ENCODE data around the gene TPCN2. TPM values are rescaled to one million over a fixed set of nuclear protein-coding genes. Genes with fewer than 3 reads are reported as not detected.

TPCN2 gene
- total and polyA plus RNA-seq, 2 of the 8 experiments (the other 6 are each of a cell fraction or from before 2014, with no cell fraction given), result 9.7 to 18.6 TPM

DNA sequence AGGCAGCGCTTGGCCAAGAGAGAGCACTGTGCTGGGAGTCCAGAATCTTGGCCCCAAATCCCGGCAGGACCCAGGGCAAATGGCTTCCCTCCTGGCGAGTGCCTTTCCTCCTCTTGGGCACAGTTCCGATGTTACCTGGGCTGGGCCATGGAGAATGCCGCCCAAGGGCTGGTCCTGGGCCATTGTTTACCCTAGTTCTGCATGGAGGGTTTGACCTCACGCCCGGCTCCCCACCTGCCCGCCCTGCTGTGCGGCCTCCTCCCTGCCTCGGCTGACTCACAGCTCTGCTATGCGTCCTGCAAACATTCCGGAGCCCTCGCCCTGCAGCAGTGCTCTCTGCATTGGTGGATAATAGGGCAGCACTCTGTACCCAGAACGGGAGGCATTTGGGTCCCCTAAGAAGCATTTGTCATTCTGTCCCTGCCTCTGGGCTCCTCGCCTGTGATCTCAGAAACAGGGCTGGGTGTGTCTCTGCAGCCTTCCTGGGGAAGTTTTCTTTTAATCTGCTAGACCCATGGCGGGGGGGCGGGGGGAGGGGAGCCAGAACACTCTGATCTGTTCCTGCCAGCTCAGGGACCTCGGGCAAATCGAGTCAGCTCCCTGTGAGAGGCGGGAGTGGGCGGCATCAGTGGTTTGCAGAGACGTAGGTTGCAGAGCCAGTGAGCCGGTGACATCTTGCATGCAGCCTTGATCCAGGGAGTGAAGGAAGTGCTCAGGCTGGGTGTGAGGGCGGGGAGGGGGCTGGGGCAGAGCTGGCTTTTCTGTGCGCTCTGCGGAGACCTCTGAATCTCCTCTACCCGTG, 74.1 kb downstream of the TPCN2 start (continued):
- TF ChIP-seq, protein P1, sequence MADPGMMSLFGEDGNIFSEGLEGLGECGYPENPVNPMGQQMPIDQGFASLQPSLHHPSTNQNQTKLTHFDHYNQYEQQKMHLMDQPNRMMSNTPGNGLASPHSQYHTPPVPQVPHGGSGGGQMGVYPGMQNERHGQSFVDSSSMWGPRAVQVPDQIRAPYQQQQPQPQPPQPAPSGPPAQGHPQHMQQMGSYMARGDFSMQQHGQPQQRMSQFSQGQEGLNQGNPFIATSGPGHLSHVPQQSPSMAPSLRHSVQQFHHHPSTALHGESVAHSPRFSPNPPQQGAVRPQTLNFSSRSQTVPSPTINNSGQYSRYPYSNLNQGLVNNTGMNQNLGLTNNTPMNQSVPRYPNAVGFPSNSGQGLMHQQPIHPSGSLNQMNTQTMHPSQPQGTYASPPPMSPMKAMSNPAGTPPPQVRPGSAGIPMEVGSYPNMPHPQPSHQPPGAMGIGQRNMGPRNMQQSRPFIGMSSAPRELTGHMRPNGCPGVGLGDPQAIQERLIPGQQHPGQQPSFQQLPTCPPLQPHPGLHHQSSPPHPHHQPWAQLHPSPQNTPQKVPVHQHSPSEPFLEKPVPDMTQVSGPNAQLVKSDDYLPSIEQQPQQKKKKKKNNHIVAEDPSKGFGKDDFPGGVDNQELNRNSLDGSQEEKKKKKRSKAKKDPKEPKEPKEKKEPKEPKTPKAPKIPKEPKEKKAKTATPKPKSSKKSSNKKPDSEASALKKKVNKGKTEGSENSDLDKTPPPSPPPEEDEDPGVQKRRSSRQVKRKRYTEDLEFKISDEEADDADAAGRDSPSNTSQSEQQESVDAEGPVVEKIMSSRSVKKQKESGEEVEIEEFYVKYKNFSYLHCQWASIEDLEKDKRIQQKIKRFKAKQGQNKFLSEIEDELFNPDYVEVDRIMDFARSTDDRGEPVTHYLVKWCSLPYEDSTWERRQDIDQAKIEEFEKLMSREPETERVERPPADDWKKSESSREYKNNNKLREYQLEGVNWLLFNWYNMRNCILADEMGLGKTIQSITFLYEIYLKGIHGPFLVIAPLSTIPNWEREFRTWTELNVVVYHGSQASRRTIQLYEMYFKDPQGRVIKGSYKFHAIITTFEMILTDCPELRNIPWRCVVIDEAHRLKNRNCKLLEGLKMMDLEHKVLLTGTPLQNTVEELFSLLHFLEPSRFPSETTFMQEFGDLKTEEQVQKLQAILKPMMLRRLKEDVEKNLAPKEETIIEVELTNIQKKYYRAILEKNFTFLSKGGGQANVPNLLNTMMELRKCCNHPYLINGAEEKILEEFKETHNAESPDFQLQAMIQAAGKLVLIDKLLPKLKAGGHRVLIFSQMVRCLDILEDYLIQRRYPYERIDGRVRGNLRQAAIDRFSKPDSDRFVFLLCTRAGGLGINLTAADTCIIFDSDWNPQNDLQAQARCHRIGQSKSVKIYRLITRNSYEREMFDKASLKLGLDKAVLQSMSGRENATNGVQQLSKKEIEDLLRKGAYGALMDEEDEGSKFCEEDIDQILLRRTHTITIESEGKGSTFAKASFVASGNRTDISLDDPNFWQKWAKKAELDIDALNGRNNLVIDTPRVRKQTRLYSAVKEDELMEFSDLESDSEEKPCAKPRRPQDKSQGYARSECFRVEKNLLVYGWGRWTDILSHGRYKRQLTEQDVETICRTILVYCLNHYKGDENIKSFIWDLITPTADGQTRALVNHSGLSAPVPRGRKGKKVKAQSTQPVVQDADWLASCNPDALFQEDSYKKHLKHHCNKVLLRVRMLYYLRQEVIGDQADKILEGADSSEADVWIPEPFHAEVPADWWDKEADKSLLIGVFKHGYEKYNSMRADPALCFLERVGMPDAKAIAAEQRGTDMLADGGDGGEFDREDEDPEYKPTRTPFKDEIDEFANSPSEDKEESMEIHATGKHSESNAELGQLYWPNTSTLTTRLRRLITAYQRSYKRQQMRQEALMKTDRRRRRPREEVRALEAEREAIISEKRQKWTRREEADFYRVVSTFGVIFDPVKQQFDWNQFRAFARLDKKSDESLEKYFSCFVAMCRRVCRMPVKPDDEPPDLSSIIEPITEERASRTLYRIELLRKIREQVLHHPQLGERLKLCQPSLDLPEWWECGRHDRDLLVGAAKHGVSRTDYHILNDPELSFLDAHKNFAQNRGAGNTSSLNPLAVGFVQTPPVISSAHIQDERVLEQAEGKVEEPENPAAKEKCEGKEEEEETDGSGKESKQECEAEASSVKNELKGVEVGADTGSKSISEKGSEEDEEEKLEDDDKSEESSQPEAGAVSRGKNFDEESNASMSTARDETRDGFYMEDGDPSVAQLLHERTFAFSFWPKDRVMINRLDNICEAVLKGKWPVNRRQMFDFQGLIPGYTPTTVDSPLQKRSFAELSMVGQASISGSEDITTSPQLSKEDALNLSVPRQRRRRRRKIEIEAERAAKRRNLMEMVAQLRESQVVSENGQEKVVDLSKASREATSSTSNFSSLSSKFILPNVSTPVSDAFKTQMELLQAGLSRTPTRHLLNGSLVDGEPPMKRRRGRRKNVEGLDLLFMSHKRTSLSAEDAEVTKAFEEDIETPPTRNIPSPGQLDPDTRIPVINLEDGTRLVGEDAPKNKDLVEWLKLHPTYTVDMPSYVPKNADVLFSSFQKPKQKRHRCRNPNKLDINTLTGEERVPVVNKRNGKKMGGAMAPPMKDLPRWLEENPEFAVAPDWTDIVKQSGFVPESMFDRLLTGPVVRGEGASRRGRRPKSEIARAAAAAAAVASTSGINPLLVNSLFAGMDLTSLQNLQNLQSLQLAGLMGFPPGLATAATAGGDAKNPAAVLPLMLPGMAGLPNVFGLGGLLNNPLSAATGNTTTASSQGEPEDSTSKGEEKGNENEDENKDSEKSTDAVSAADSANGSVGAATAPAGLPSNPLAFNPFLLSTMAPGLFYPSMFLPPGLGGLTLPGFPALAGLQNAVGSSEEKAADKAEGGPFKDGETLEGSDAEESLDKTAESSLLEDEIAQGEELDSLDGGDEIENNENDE (IDR thresholded peaks at IDR 0.05; ENCODE audit: insufficient replicate concordance, low read length), result no peak
- TF ChIP-seq NANOG (IDR thresholded peaks at IDR 0.05; ENCODE audit: insufficient read depth, low read depth, low read length, poor library complexity, severe bottlenecking) (no peak), POLR2A (IDR thresholded peaks at IDR 0.05; ENCODE audit: control extremely low read depth in 1 of 2, low read depth in 2 of 2, low read length in 2 of 2) (peak in 1 of 2 experiments; percentile 29; a peak in 1 of 3 replicates), ATF3 (IDR thresholded peaks at IDR 0.05; ENCODE audit: insufficient read depth, low read depth, low read length) (peak; percentile 80), SIN3A (conservative IDR thresholded peaks at IDR 0.05 in 1 of 2, IDR thresholded peaks at IDR 0.05 in 1 of 2; ENCODE audit: low read depth in 1 of 2, low read length in 2 of 2) (0 out of 4 replicates have a peak, but pooled peaks of 1 of the 2 experiments have one; percentile 19), EP300 (IDR thresholded peaks at IDR 0.05; ENCODE audit: borderline replicate concordance in 1 of 2, low read depth in 2 of 2, low read length in 2 of 2) (peak in 1 of 2 experiments; percentile 86; a peak in 1 of 3 replicates), SRF (IDR thresholded peaks at IDR 0.05; ENCODE audit: low read depth, low read length) (peak; percentile 55; the same call in 1 of the 2 replicates), TCF12 (IDR thresholded peaks at IDR 0.05; ENCODE audit: low read depth, low read length) (0 out of 2 replicates have a peak, but pooled peaks have one; percentile 37)
